ENCODE measurements around the gene CES5A.

GRCh38 chr16:55900616-55901393, 25.6 kb upstream of the CES5A start:
- no peak for TF ChIP-seq CTCF (IDR thresholded peaks at IDR 0.05 in 4 of 5, conservative IDR thresholded peaks at IDR 0.05 in 1 of 5)
- no peak for TF ChIP-seq POLR2A (IDR thresholded peaks at IDR 0.05)
